Endothelial cell of umbilical vein (primary cell): ENCODE results near the gene METTL21A. TPM values are rescaled to one million over a fixed set of nuclear protein-coding genes. Genes with fewer than 3 reads are reported as not detected.

ENCODE experiments used
- BruUV-seq: library from RNA; stranded (reverse); fragments of 400-500 nt; replicated peaks from 2 replicates; lab custom pipeline; 2021; lab: Mats Ljungman, UMichigan
- CTCF ChIA-PET: fragments of 300-600, 350-600 bp; sonication (Branson Sonifier 250); formaldehyde crosslinking; loops from one replicate; lab custom pipeline; 2021; ENCODE audit warnings: antibody characterized with exemption, inconsistent platforms; lab: Charles Lee
- POLR2A ChIA-PET: fragments of 300-600, 350-600 bp; sonication (Branson Sonifier 250); formaldehyde crosslinking; loops from one replicate; lab custom pipeline; 2021; ENCODE audit warnings: antibody characterized with exemption, inconsistent platforms; lab: Charles Lee
- DNase-seq: peaks from one replicate; pipeline ENCODE4 v3.0.0-alpha.2; 2011; ENCODE audit warnings: low read depth, low spot score
- FAIRE-seq: peaks from 2 replicates; lab custom pipeline; 2011; peaks lifted over from hg19 to GRCh38; lab: Jason Lieb, UNC
- H2AFZ ChIP-seq: 2 replicates; pipeline ENCODE4 v1.6.0; 2012; ENCODE audit warnings: low read depth, low read length, control low read depth, inconsistent platforms
- H3K27ac ChIP-seq: 2 replicates; pipeline ENCODE4 v1.5.1; 2011; ENCODE audit warnings: low read depth, mild to moderate bottlenecking, control low read depth, low read length, moderate library complexity; ENCODE audit not compliant: insufficient read depth
- H3K27me3 ChIP-seq, 2 experiments: 2 replicates each; pipeline versions ENCODE4 v1.6.0 to v1.6.1; 2011; ENCODE audit warnings: low read length in 2 of 2, mixed read lengths in 1 of 2; ENCODE audit not compliant: control insufficient read depth in 2 of 2, insufficient read depth in 2 of 2
- H3K36me3 ChIP-seq, 2 experiments: 2 replicates in 1 of 2; 3 replicates in 1 of 2; pipeline ENCODE4 v1.5.1; 2011; ENCODE audit warnings: low read length in 2 of 2, mild to moderate bottlenecking in 1 of 2, moderate library complexity in 1 of 2; ENCODE audit not compliant: control insufficient read depth in 2 of 2, insufficient read depth in 2 of 2; ENCODE audit errors: extremely low read depth in 1 of 2
- H3K4me1 ChIP-seq: 3 replicates; pipeline ENCODE4 v1.5.1; 2011; ENCODE audit warnings: mild to moderate bottlenecking, low read length; ENCODE audit not compliant: control insufficient read depth, insufficient read depth; ENCODE audit errors: extremely low read depth
- H3K4me2 ChIP-seq: 2 replicates; pipeline ENCODE4 v1.6.1; 2011; ENCODE audit warnings: low read length, control low read depth, mixed read lengths; ENCODE audit not compliant: insufficient read depth
- H3K4me3 ChIP-seq, 3 experiments: fragments of 200-600 bp in 1 of 3; sonication (generic), shearing (Covaris generic) in 1 of 3; replicated peaks in 1 of 3; 2 replicates each; pipeline ENCODE4 v1.5.1; 2011 to 2016; ENCODE audit warnings: control low read depth in 3 of 3, low read length in 3 of 3, mild to moderate bottlenecking in 2 of 3, inconsistent platforms in 1 of 3, low read depth in 1 of 3, moderate library complexity in 1 of 3; ENCODE audit not compliant: insufficient read depth in 1 of 3
- H3K79me2 ChIP-seq: 2 replicates; pipeline ENCODE4 v1.6.0; 2012; ENCODE audit warnings: low read length, inconsistent platforms; ENCODE audit not compliant: control insufficient read depth, insufficient read depth
- H3K9ac ChIP-seq: replicated peaks from 2 replicates; pipeline ENCODE3; 2011; ENCODE audit warnings: low read length, control low read depth; ENCODE audit not compliant: insufficient read depth; ENCODE audit errors: extremely low read depth
- H3K9me1 ChIP-seq: replicated peaks from 3 replicates; pipeline ENCODE4 v1.6.0; 2011; ENCODE audit warnings: mild to moderate bottlenecking, low read length; ENCODE audit not compliant: control insufficient read depth, insufficient read depth; ENCODE audit errors: extremely low read depth
- H3K9me3 ChIP-seq: replicated peaks from 2 replicates; pipeline ENCODE4 v1.5.1; 2012; ENCODE audit warnings: low read length, inconsistent platforms; ENCODE audit not compliant: control insufficient read depth, insufficient read depth
- H4K20me1 ChIP-seq: replicated peaks from 2 replicates; pipeline ENCODE3; 2011; ENCODE audit warnings: mild to moderate bottlenecking, low read length; ENCODE audit not compliant: control insufficient read depth, insufficient read depth; ENCODE audit errors: extremely low read depth
- EZH2 ChIP-seq: IDR thresholded peaks from 2 replicates; pipeline ENCODE4 v1.6.1; 2012; ENCODE audit warnings: borderline replicate concordance, low read depth, mild to moderate bottlenecking, moderate library complexity, low read length, inconsistent platforms; ENCODE audit not compliant: severe bottlenecking
- FOS ChIP-seq: IDR thresholded peaks from 2 replicates; pipeline ENCODE4 v1.6.1; 2011; ENCODE audit warnings: mild to moderate bottlenecking, low read length, moderate library complexity, borderline replicate concordance; ENCODE audit not compliant: insufficient read depth
- GATA2 ChIP-seq: IDR thresholded peaks from 2 replicates; pipeline ENCODE4 v1.7.0; 2011; ENCODE audit warnings: low read depth, mild to moderate bottlenecking, moderate library complexity, mixed read lengths, low read length; ENCODE audit not compliant: insufficient read length, insufficient read depth
- JUN ChIP-seq: IDR thresholded peaks from 2 replicates; pipeline ENCODE4 v1.6.1; 2011; ENCODE audit warnings: borderline replicate concordance, low read depth; ENCODE audit not compliant: insufficient read length, insufficient read depth
- MYC ChIP-seq: IDR thresholded peaks from one replicate; pipeline ENCODE4 v1.6.1; 2011; ENCODE audit warnings: mild to moderate bottlenecking, low read depth, low read length
- POLR2A ChIP-seq: IDR thresholded peaks from 2 replicates; pipeline ENCODE4 v1.6.1; 2012; ENCODE audit warnings: low read depth, mild to moderate bottlenecking, control low read depth, low read length
- POLR2AphosphoS5 ChIP-seq: IDR thresholded peaks from 2 replicates; pipeline ENCODE4 v1.6.1; 2012; ENCODE audit warnings: low read depth, mild to moderate bottlenecking, control low read depth, low read length, moderate library complexity; ENCODE audit not compliant: insufficient read depth
- dilution Hi-C: fragments of 300-500 bp; cut with MboI; formaldehyde crosslinking; loops from one replicate; pipeline ENCODE4 v1.15.0; 2019; ENCODE audit warnings: low sequenced_read_pairs; ENCODE audit not compliant: extremely low pct_ligation_motif_present
- intact Hi-C: fragments of 100-400 bp; cut with micrococcal nuclease; formaldehyde crosslinking; loops from one replicate; pipeline ENCODE4 v1.10.0; 2022
- polyA plus RNA-seq, 4 experiments: library from polyadenylated mRNA; depleted of rRNA in 3 of 4; stranded (reverse) in 3 of 4; unstranded in 1 of 4; fragments of >200 nt; gene quantifications; 2 replicates each; pipeline versions ENCODE4 v1.2.1 to v1.2.3, GENCODE V29; 2011 to 2012; ENCODE audit warnings: missing spikeins in 1 of 4
- total RNA-seq: library from RNA; stranded (reverse); gene quantifications from 2 replicates; pipeline ENCODE4 v1.2.3, GENCODE V29; 2021
- TF ChIP-seq, protein P1 (sequence below): IDR thresholded peaks from 2 replicates; pipeline ENCODE4 v1.6.1; 2011; ENCODE audit not compliant: insufficient read depth, insufficient read length
- TF ChIP-seq, protein P2 (sequence below), 2 donors: IDR thresholded peaks; 1 replicate in 1 of 2; 2 replicates in 1 of 2; pipeline ENCODE4 v1.5.1; 2011; ENCODE audit warnings: low read length in 2 of 2, mild to moderate bottlenecking in 2 of 2, moderate library complexity in 2 of 2, control low read depth in 1 of 2, inconsistent platforms in 1 of 2, low read depth in 1 of 2; ENCODE audit not compliant: insufficient read depth in 1 of 2; ENCODE audit errors: extremely low read depth in 1 of 2

METTL21A gene
- total and polyA plus RNA-seq, 2 donors (not counting 3 experiments of a cell fraction or from before 2014, with no cell fraction given) = 11.6 to 14.0 TPM

DNA sequence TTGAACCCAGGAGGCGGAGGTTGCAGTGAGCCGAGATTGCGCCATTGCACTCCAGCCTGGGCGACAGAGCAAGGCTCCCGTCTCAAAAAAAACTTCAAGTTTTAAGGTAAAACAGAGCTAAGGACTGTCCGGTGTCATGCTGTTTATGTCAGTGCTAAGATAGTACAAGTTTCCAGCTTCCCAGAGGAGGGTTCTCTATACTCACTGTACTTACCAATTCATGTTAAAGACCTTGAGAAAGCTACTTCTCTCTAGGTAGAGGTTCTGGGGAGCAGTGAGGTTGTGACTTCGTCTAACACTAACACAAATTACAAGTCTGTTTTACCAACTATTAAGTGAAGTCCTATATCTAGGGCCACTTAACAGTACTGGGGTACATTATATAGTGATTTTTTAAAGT lies 18.8 kb downstream of the METTL21A start:
- TF ChIP-seq GATA2 (no peak), EZH2 (no peak), JUN (no peak)
- intact Hi-C loops = no loop called here
- H3K9me3 ChIP-seq = no peaks in the 10 kb centered on the region
- dilution Hi-C loops = no loop called here
- no peaks in the 10 kb centered on the region for H3K36me3 ChIP-seq
- ChIA-PET POLR2A (no interaction called here), CTCF (interaction anchor here (1.1 kb wide), 1 partner anchor 11 kb away, joined by 4 read pairs; no protein-coding TSS in a partner anchor)
- no peak overlapping the region for H3K27ac ChIP-seq
- no peak for FAIRE-seq
- no peaks in the 10 kb centered on the region for H3K4me1 ChIP-seq
- H3K4me2 ChIP-seq = no peak overlapping the region
- H3K27me3 ChIP-seq = no peaks in the 10 kb centered on the region
- H3K9me1 ChIP-seq = no peaks in the 10 kb centered on the region
- no peak overlapping the region for H3K4me3 ChIP-seq
- no peaks in the 10 kb centered on the region for H3K79me2 ChIP-seq
- BruUV-seq = no TSS peak
- no peak for DNase-seq
- H2AFZ ChIP-seq = no peak overlapping the region
- no peak overlapping the region for H3K9ac ChIP-seq
- H4K20me1 ChIP-seq = no peaks in the 10 kb centered on the region

DNA sequence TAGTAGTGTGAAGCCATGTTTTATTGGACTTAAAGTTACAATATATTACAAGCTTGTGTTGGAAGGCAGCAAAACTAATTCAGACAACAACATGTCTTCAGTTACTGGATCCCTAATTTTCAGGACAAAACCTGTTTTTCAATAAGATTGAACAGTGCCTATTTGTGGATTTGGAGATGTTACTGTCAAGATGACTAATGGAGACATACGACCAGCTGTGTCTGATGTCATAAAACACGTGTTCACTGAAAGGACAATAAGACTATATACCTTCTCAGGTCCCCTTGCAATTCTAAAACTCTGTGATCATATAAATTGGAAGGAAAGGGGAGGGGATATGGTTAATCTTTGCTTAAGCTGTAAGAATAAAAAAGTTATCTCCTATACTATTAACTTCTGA lies 21.7 kb downstream of the METTL21A start:
- H3K9ac ChIP-seq = no peak overlapping the region

More for the DNA sequence above, 21.7 kb downstream of the METTL21A start:
- Histone ChIP-seq H2AFZ (no peak overlapping the region), H3K4me3 (no peak overlapping the region), H3K9me3 (no peaks in the 10 kb centered on the region), H3K4me1 (no peaks in the 10 kb centered on the region), H3K27me3 (no peaks in the 10 kb centered on the region), H4K20me1 (no peaks in the 10 kb centered on the region), H3K4me2 (no peak overlapping the region), H3K9me1 (no peaks in the 10 kb centered on the region), H3K79me2 (no peaks in the 10 kb centered on the region), H3K36me3 (no peaks in the 10 kb centered on the region), H3K27ac (no peak overlapping the region)
- FAIRE-seq (no peak), DNase-seq (no peak)
- TF ChIP-seq MYC = no peak
- TF ChIP-seq, protein P1, sequence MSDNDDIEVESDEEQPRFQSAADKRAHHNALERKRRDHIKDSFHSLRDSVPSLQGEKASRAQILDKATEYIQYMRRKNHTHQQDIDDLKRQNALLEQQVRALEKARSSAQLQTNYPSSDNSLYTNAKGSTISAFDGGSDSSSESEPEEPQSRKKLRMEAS = no peak
- TF ChIP-seq, protein P2, sequence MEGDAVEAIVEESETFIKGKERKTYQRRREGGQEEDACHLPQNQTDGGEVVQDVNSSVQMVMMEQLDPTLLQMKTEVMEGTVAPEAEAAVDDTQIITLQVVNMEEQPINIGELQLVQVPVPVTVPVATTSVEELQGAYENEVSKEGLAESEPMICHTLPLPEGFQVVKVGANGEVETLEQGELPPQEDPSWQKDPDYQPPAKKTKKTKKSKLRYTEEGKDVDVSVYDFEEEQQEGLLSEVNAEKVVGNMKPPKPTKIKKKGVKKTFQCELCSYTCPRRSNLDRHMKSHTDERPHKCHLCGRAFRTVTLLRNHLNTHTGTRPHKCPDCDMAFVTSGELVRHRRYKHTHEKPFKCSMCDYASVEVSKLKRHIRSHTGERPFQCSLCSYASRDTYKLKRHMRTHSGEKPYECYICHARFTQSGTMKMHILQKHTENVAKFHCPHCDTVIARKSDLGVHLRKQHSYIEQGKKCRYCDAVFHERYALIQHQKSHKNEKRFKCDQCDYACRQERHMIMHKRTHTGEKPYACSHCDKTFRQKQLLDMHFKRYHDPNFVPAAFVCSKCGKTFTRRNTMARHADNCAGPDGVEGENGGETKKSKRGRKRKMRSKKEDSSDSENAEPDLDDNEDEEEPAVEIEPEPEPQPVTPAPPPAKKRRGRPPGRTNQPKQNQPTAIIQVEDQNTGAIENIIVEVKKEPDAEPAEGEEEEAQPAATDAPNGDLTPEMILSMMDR (IDR thresholded peaks at IDR 0.05; ENCODE audit: extremely low read depth in 1 of 2, insufficient read depth in 1 of 2, low read depth in 1 of 2, low read length in 2 of 2) = no peak
- TF ChIP-seq JUN = no peak
- no peak for TF ChIP-seq POLR2AphosphoS5
- no peak for TF ChIP-seq EZH2
- no peak for TF ChIP-seq POLR2A
- no peak for TF ChIP-seq GATA2
- TF ChIP-seq FOS = no peak
- intact Hi-C loops = no loop called here
- ChIA-PET CTCF (no interaction called here), POLR2A (no interaction called here)
- no TSS peak for BruUV-seq
- dilution Hi-C loops = no loop called here
